HG03457 (cell line): ENCODE data around the gene SELENOF.

Experiments used
- ATAC-seq: cut with Tn5 transposase; IDR thresholded peaks from one replicate; pipeline ENCODE4 v1.9.1; 2021; ENCODE audit warnings: moderate number of reproducible peaks; ENCODE audit not compliant: unreplicated experiment

SELENOF gene

GRCh38 chr1:86860424-86860823 lies 53.5 kb downstream of the SELENOF start:
- ATAC-seq, result no peak

GRCh38 chr1:86860020-86860419 lies 53.9 kb downstream of the SELENOF start:
- no peak for ATAC-seq

- no peak for ATAC-seq
Measured at GRCh38 chr1:86858524-86859261, 55.2 kb downstream of the SELENOF start.

GRCh38 chr1:86856196-86856595 lies 57.7 kb downstream of the SELENOF start:
- ATAC-seq, result no peak

- ATAC-seq, result no peak
Measured at GRCh38 chr1:86854352-86854751, 59.6 kb downstream of the SELENOF start.

- ATAC-seq, result no peak
Measured at GRCh38 chr1:86852782-86853408, 61.0 kb downstream of the SELENOF start.

- no peak for ATAC-seq
Measured at GRCh38 chr1:86852289-86852688, 61.6 kb downstream of the SELENOF start.

- ATAC-seq, result no peak
Measured at GRCh38 chr1:86849756-86850155, 64.2 kb downstream of the SELENOF start.

- ATAC-seq, result no peak
Measured at GRCh38 chr1:86848654-86849053, 65.3 kb downstream of the SELENOF start.

- no peak for ATAC-seq
Measured at GRCh38 chr1:86846164-86846647, 67.7 kb downstream of the SELENOF start.

GRCh38 chr1:86845514-86845913 lies 68.4 kb downstream of the SELENOF start:
- ATAC-seq, result no peak

- no peak for ATAC-seq
Measured at GRCh38 chr1:86841116-86841515, 72.8 kb downstream of the SELENOF start.

- no peak for ATAC-seq
Measured at GRCh38 chr1:86833461-86834215, 80.3 kb downstream of the SELENOF start.

GRCh38 chr1:86832433-86832832 lies 81.5 kb downstream of the SELENOF start:
- ATAC-seq, result no peak

GRCh38 chr1:86829321-86829720 lies 84.6 kb downstream of the SELENOF start:
- ATAC-seq, result no peak

- no peak for ATAC-seq
Measured at GRCh38 chr1:86828024-86828423, 85.9 kb downstream of the SELENOF start.

GRCh38 chr1:86826856-86827255 lies 87.1 kb downstream of the SELENOF start:
- no peak for ATAC-seq

- ATAC-seq, result no peak
Measured at GRCh38 chr1:86825319-86825718, 88.6 kb downstream of the SELENOF start.

- no peak for ATAC-seq
Measured at GRCh38 chr1:86823821-86824500, 90.0 kb downstream of the SELENOF start.

GRCh38 chr1:86823386-86823785 lies 90.5 kb downstream of the SELENOF start:
- no peak for ATAC-seq

GRCh38 chr1:86822459-86822858 lies 91.5 kb downstream of the SELENOF start:
- ATAC-seq, result no peak
